Keratinocyte (primary cell): Measurements from ENCODE around the gene TNFSF9.

ENCODE experiments used
- CTCF ChIP-seq, 3 experiments: IDR thresholded peaks in 1 of 3; conservative IDR thresholded peaks in 1 of 3; optimal IDR thresholded peaks in 1 of 3; 2 replicates in 2 of 3; 3 replicates in 1 of 3; pipeline versions ENCODE3 to v1.5.1; 2011; ENCODE audit warnings: low read length in 3 of 3, mild to moderate bottlenecking in 3 of 3, moderate library complexity in 2 of 3, control low read depth in 1 of 3, inconsistent platforms in 1 of 3; ENCODE audit not compliant: insufficient read depth in 2 of 3; ENCODE audit errors: extremely low read depth in 1 of 3
- EZH2 ChIP-seq: IDR thresholded peaks from one replicate; pipeline ENCODE4 v1.6.1; 2012; ENCODE audit warnings: inconsistent platforms, mild to moderate bottlenecking, low read length, moderate library complexity

- TF ChIP-seq CTCF (optimal IDR thresholded peaks at IDR 0.05 in 1 of 3, IDR thresholded peaks at IDR 0.05 in 1 of 3, conservative IDR thresholded peaks at IDR 0.05 in 1 of 3; ENCODE audit: extremely low read depth in 1 of 3, insufficient read depth in 2 of 3, low read length in 3 of 3) (no peak), EZH2 (no peak)
Measured at GRCh38 chr19:6530386-6531162, at the start of gene TNFSF9.
